ENCODE results near the gene FCHO2. TPM values are rescaled to one million over a fixed set of nuclear protein-coding genes. Genes with fewer than 3 reads are reported as not detected.
"Not testable (repeated sequence)": the region's sequence is repeated elsewhere in the genome, so short reads cannot be mapped to it uniquely, and the experiment has no call there.

Gene FCHO2
- total and polyA plus RNA-seq, 9 donors = 12.1 to 34.4 (median 26.0) TPM

- no peaks in the 10 kb centered on the region for H3K36me3 ChIP-seq
- TF ChIP-seq POLR2A (IDR thresholded peaks at IDR 0.05) (no peak), EP300 (IDR thresholded peaks at IDR 0.05) (no peak)
- TF ChIP-seq, protein P1, sequence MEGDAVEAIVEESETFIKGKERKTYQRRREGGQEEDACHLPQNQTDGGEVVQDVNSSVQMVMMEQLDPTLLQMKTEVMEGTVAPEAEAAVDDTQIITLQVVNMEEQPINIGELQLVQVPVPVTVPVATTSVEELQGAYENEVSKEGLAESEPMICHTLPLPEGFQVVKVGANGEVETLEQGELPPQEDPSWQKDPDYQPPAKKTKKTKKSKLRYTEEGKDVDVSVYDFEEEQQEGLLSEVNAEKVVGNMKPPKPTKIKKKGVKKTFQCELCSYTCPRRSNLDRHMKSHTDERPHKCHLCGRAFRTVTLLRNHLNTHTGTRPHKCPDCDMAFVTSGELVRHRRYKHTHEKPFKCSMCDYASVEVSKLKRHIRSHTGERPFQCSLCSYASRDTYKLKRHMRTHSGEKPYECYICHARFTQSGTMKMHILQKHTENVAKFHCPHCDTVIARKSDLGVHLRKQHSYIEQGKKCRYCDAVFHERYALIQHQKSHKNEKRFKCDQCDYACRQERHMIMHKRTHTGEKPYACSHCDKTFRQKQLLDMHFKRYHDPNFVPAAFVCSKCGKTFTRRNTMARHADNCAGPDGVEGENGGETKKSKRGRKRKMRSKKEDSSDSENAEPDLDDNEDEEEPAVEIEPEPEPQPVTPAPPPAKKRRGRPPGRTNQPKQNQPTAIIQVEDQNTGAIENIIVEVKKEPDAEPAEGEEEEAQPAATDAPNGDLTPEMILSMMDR (IDR thresholded peaks at IDR 0.05) = no peak
- intact Hi-C loops (cut with DNase I) = no loop called here
- no peaks in the 10 kb centered on the region for H3K4me1 ChIP-seq (ENCODE audit: insufficient read depth)
- 9 to 15% (median 12%) methylated on average over 4 of the region's 4 CpGs for WGBS, 3 donors
- no peak overlapping the region for H3K4me3 ChIP-seq
- no peaks in the 10 kb centered on the region for H3K9me3 ChIP-seq
- no peak for DNase-seq
- H3K27ac ChIP-seq = no peak overlapping the region
- no peaks in the 10 kb centered on the region for H3K27me3 ChIP-seq
Measured at GRCh38 chr5:72920690-72921502, 34.9 kb upstream of the FCHO2 start.

- Histone ChIP-seq H3K27ac (no peak overlapping the region), H3K36me3 (no peaks in the 10 kb centered on the region), H3K4me3 (no peak overlapping the region), H3K9me3 (no peaks in the 10 kb centered on the region), H3K4me1 (ENCODE audit: insufficient read depth) (no peaks in the 10 kb centered on the region), H3K27me3 (no peaks in the 10 kb centered on the region)
- TF ChIP-seq, protein P1 (IDR thresholded peaks at IDR 0.05) = no peak
- TF ChIP-seq POLR2A (IDR thresholded peaks at IDR 0.05) = no peak
- DNase-seq = no peak
- intact Hi-C loops (cut with DNase I) = no loop called here
- 71 to 79% (median 79%) methylated on average over 2 of the region's 2 CpGs for WGBS, 3 donors
Measured at GRCh38 chr5:72921886-72922285, 34.0 kb upstream of the FCHO2 start.

DNA sequence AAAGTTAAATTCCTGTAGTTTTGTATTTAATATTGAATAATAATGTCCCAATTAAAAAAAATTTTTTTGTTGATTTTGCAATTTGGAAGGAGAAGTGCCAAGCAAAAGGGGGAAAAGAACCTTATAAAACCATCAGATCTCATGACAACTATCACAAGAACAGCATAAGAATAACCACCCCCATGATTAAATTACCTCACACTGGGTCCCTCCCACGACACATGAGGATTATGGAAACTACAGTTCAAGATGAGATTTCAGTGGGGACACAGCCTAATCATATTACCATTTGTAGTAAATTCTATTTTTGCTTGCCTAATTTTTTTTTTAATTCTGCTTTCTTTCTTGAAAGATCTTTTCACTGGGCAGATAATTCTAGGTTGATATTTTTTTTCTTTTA is 33.4 kb upstream of the FCHO2 start:
- 70 to 81% (median 80%) methylated on average over 1 of the region's 1 CpG for WGBS, 3 donors
- H3K27ac ChIP-seq = no peak overlapping the region
- no peak for DNase-seq
- H3K9me3 ChIP-seq = no peaks in the 10 kb centered on the region
- intact Hi-C loops (cut with DNase I) = no loop called here
- no peaks in the 10 kb centered on the region for H3K27me3 ChIP-seq
- TF ChIP-seq, protein P1 (IDR thresholded peaks at IDR 0.05) = no peak
- no peak for TF ChIP-seq POLR2A (IDR thresholded peaks at IDR 0.05)
- TF ChIP-seq EP300 (IDR thresholded peaks at IDR 0.05) = no peak
- no peak overlapping the region for H3K4me3 ChIP-seq
- H3K36me3 ChIP-seq = no peaks in the 10 kb centered on the region
- H3K4me1 ChIP-seq (ENCODE audit: insufficient read depth) = no peaks in the 10 kb centered on the region

DNA sequence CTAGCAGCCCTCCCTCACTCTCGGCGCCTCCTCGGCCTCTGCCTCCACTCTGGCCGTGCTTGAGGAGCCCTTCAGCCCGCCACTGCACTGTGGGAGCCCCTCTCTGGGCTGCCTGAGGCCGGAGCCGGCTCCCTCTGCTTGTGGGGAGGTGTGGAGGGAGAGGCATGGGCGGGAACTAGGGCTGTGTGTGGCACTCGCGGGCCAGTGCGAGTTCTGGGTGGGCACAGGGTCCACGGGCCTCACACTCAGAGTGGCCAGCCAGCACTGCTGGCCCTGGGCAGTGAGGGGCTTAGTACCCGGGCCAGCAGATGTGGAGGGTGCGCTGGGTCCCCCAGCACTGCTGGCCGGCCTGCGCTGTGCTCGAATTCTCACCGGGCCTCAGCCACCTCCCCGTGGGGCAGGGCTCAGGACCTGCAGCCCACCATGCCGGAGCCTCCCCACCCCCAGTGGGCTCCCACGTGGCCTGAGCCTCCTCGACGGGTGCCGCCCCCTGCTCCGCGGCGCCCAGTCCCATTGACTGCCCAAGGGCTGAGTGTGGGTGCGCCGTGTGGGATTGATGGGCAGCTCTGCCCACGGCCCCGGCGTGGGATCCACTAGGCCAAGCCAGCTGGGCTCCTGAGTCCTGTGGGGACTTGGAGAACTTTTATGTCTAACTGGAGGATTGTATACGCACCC is 30.4 kb upstream of the FCHO2 start:
- 95 to 96% (median 95%) methylated on average over 30 to 33 of the region's 33 CpGs for WGBS, 3 donors
- intact Hi-C loops (cut with DNase I) = no loop called here
- Histone ChIP-seq H3K4me1 (ENCODE audit: insufficient read depth) (no peaks in the 10 kb centered on the region), H3K27me3 (no peaks in the 10 kb centered on the region), H3K9me3 (no peaks in the 10 kb centered on the region), H3K36me3 (no peaks in the 10 kb centered on the region), H3K4me3 (no peak overlapping the region), H3K27ac (no peak overlapping the region)
- no peak for DNase-seq
- TF ChIP-seq EP300 (IDR thresholded peaks at IDR 0.05) (no peak), POLR2A (IDR thresholded peaks at IDR 0.05) (no peak)
- TF ChIP-seq, protein P1 (IDR thresholded peaks at IDR 0.05) = no peak

- WGBS, 3 donors = 91 to 94% (median 91%) methylated on average over 2 of the region's 2 CpGs
- H3K36me3 ChIP-seq; H3K4me1 ChIP-seq (ENCODE audit: insufficient read depth); DNase-seq; H3K27me3 ChIP-seq; H3K27ac ChIP-seq; H3K9me3 ChIP-seq; H3K4me3 ChIP-seq; intact Hi-C loops (cut with DNase I): not testable (repeated sequence)
Measured at GRCh38 chr5:72932686-72933085, 23.2 kb upstream of the FCHO2 start.

- H3K9me3 ChIP-seq; H3K27ac ChIP-seq; DNase-seq; H3K36me3 ChIP-seq; intact Hi-C loops (cut with DNase I); H3K27me3 ChIP-seq; H3K4me3 ChIP-seq; H3K4me1 ChIP-seq (ENCODE audit: insufficient read depth): not testable (repeated sequence)
- 94 to 95% (median 94%) methylated on average over 28 to 32 of the region's 32 CpGs for WGBS, 3 donors
Measured at GRCh38 chr5:72934953-72935725, 20.7 kb upstream of the FCHO2 start.
